RWPE2 (cell line): ENCODE results near the gene ESR1.

ENCODE experiments used
- ATAC-seq: fragments of 200-7000 bp; cut with Tn5 transposase; 3 replicates; pipeline ENCODE4 v1.9.1; 2021; ENCODE audit warnings: low read depth
- DNase-seq: peaks from one replicate; pipeline ENCODE4 v3.0.0-alpha.2; 2020; ENCODE audit warnings: low spot score
- H3K27ac ChIP-seq: fragments of 450-650 bp; 2 replicates; pipeline ENCODE4 v1.5.1; 2017; ENCODE audit warnings: mild to moderate bottlenecking; ENCODE audit not compliant: poor library complexity, severe bottlenecking
- H3K27me3 ChIP-seq: fragments of 250-450 bp; sonication (Bioruptor Pico); 2 replicates; pipeline ENCODE4 v1.5.1; 2021; ENCODE audit warnings: mild to moderate bottlenecking, moderate library complexity; ENCODE audit not compliant: insufficient read depth, poor library complexity, severe bottlenecking
- H3K36me3 ChIP-seq: fragments of 250-450 bp; sonication (Bioruptor Pico); 2 replicates; pipeline ENCODE4 v1.5.1; 2020; ENCODE audit warnings: low read depth, mild to moderate bottlenecking, moderate library complexity
- H3K4me1 ChIP-seq: fragments of 250-450 bp; sonication (Bioruptor Pico); 2 replicates; pipeline ENCODE4 v1.5.1; 2021; ENCODE audit warnings: mild to moderate bottlenecking, moderate library complexity; ENCODE audit not compliant: insufficient read depth, poor library complexity, severe bottlenecking
- H3K4me3 ChIP-seq: fragments of 250-450 bp; sonication (Bioruptor Pico); 2 replicates; pipeline ENCODE4 v1.5.1; 2021; ENCODE audit warnings: mild to moderate bottlenecking, moderate library complexity; ENCODE audit not compliant: severe bottlenecking
- H3K9me3 ChIP-seq: fragments of 250-450 bp; sonication (Bioruptor Pico); 2 replicates; pipeline ENCODE4 v1.5.1; 2021; ENCODE audit warnings: mild to moderate bottlenecking, moderate library complexity; ENCODE audit not compliant: severe bottlenecking
- CTCF ChIP-seq: fragments of 450-650 bp; IDR thresholded peaks from one replicate; pipeline ENCODE4 v1.5.1; 2017; ENCODE audit warnings: mild to moderate bottlenecking, moderate library complexity; ENCODE audit not compliant: poor library complexity, severe bottlenecking

ESR1 gene

GRCh38 chr6:151807513-151808370 is at the start of gene ESR1:
TSS of gene ESR1 (plus strand) at chr6:151807682. CDS start at chr6:151807913, 231 bp downstream.
- DNase-seq = no peak
- ATAC-seq = peak; percentile 72
- no peaks in the 10 kb centered on the region for H3K36me3 ChIP-seq
- TF ChIP-seq CTCF = no peak
- H3K4me3 ChIP-seq = peak within 1 kb of the TSS; percentile 39
- no peaks in the 10 kb centered on the region for H3K9me3 ChIP-seq
- H3K27me3 ChIP-seq = no peaks in the 10 kb centered on the region
- peaks cover 5% of the 10 kb centered on the region for H3K4me1 ChIP-seq
- no peak within 1 kb of the TSS for H3K27ac ChIP-seq

GRCh38 chr6:151760486-151760885 is 47.0 kb upstream of the ESR1 start:
- Histone ChIP-seq H3K36me3 (no peaks in the 10 kb centered on the region; the same call in 1 of the 2 replicates), H3K4me1 (peaks cover 12% of the 10 kb centered on the region), H3K9me3 (no peaks in the 10 kb centered on the region), H3K4me3 (no peak overlapping the region), H3K27ac (no peak overlapping the region), H3K27me3 (no peaks in the 10 kb centered on the region)
- no peak for DNase-seq
- TF ChIP-seq CTCF = no peak
- ATAC-seq = no peak

GRCh38 chr6:151761851-151762250 is 45.6 kb upstream of the ESR1 start:
- ATAC-seq (no peak), DNase-seq (no peak)
- TF ChIP-seq CTCF = no peak
- H3K27me3 ChIP-seq = no peaks in the 10 kb centered on the region
- no peaks in the 10 kb centered on the region; the same call in 1 of the 2 replicates for H3K36me3 ChIP-seq
- H3K4me3 ChIP-seq = no peak overlapping the region
- peaks cover 17% of the 10 kb centered on the region for H3K4me1 ChIP-seq
- H3K9me3 ChIP-seq = no peaks in the 10 kb centered on the region
- H3K27ac ChIP-seq = no peak overlapping the region

- Histone ChIP-seq H3K4me3 (no peak overlapping the region), H3K9me3 (no peaks in the 10 kb centered on the region), H3K36me3 (no peaks in the 10 kb centered on the region; the same call in 1 of the 2 replicates), H3K27me3 (no peaks in the 10 kb centered on the region), H3K27ac (peak overlapping the region; percentile 52), H3K4me1 (peaks cover 17% of the 10 kb centered on the region)
- no peak for ATAC-seq
- no peak for TF ChIP-seq CTCF
- DNase-seq = no peak
Measured at GRCh38 chr6:151762817-151763216, 44.7 kb upstream of the ESR1 start.

- Histone ChIP-seq H3K27ac (peak overlapping the region; percentile 52), H3K27me3 (no peaks in the 10 kb centered on the region), H3K4me3 (peak overlapping the region; percentile 18), H3K36me3 (no peaks in the 10 kb centered on the region; the same call in 1 of the 2 replicates), H3K4me1 (peaks cover 17% of the 10 kb centered on the region), H3K9me3 (no peaks in the 10 kb centered on the region)
- ATAC-seq (peak; percentile 65), DNase-seq (no peak)
- no peak for TF ChIP-seq CTCF
Measured at GRCh38 chr6:151763303-151763702, 44.2 kb upstream of the ESR1 start.
